IMR-90 (cell line): ENCODE measurements around the gene CDCA7. TPM values are rescaled to one million over a fixed set of nuclear protein-coding genes. Genes with fewer than 3 reads are reported as not detected.

Source experiments
- ATAC-seq: fragments of 200-7000 bp; cut with Tn5 transposase; 2 replicates; pipeline ENCODE4 v1.9.1; 2020; ENCODE audit warnings: low read depth, mild to moderate bottlenecking, moderate library complexity
- BruUV-seq: library from RNA; stranded (reverse); fragments of 400-500 nt; replicated peaks from 2 replicates; lab custom pipeline; 2021; lab: Mats Ljungman, UMichigan
- CTCF ChIA-PET: fragments of 300-600 bp; formaldehyde crosslinking; extraction: SDS; loops from one replicate; lab custom pipeline; 2021; ENCODE audit warnings: antibody characterized with exemption; lab: Yijun Ruan, JAX
- POLR2A ChIA-PET: fragments of 300-600 bp; sonication (Branson Sonifier 250); formaldehyde crosslinking; loops from one replicate; lab custom pipeline; 2022; ENCODE audit warnings: antibody characterized with exemption; ENCODE audit not compliant: unreplicated experiment; lab: Charles Lee
- DNase-seq: peaks from one replicate; pipeline ENCODE4 v3.0.0; 2013
- H2AFZ ChIP-seq: replicated peaks from 2 replicates; pipeline ENCODE3; 2013; ENCODE audit warnings: low read length, mild to moderate bottlenecking; ENCODE audit not compliant: poor library complexity
- H2AK5ac ChIP-seq: 2 replicates; pipeline ENCODE4 v1.6.1; 2013; ENCODE audit warnings: low read depth, low read length, inconsistent platforms
- H2AK9ac ChIP-seq: replicated peaks from 2 replicates; pipeline ENCODE3; 2013; ENCODE audit warnings: mild to moderate bottlenecking, low read depth, low read length, moderate library complexity; ENCODE audit not compliant: poor library complexity
- H2BK120ac ChIP-seq: 2 replicates; pipeline ENCODE4 v1.6.1; 2013; ENCODE audit warnings: low read depth, low read length, inconsistent platforms
- H2BK15ac ChIP-seq: 3 replicates; pipeline ENCODE4 v1.6.1; 2013; ENCODE audit warnings: low read depth, low read length, inconsistent platforms
- H2BK20ac ChIP-seq: 2 replicates; pipeline ENCODE4 v1.6.1; 2013; ENCODE audit warnings: low read depth, mild to moderate bottlenecking, inconsistent platforms, low read length, moderate library complexity
- H2BK5ac ChIP-seq: 2 replicates; pipeline ENCODE4 v1.6.1; 2013; ENCODE audit warnings: mild to moderate bottlenecking, low read depth, low read length, inconsistent platforms; ENCODE audit not compliant: poor library complexity, severe bottlenecking
- H3K14ac ChIP-seq: replicated peaks from 2 replicates; pipeline ENCODE4 v1.6.1; 2013; ENCODE audit warnings: low read depth, low read length, inconsistent platforms
- H3K18ac ChIP-seq: 2 replicates; pipeline ENCODE4 v1.6.1; 2013; ENCODE audit warnings: low read depth, low read length, control low read depth
- H3K23ac ChIP-seq: 2 replicates; pipeline ENCODE4 v1.6.1; 2013; ENCODE audit warnings: low read depth, low read length, inconsistent platforms
- H3K27ac ChIP-seq: 2 replicates; pipeline ENCODE4 v1.5.1; 2013; ENCODE audit warnings: mild to moderate bottlenecking, control low read depth, low read length; ENCODE audit not compliant: insufficient read depth
- H3K27me3 ChIP-seq: 2 replicates; pipeline ENCODE4 v1.6.1; 2013; ENCODE audit warnings: low read length; ENCODE audit not compliant: control insufficient read depth, insufficient read depth
- H3K36me3 ChIP-seq: 2 replicates; pipeline ENCODE4 v1.6.1; 2013; ENCODE audit warnings: low read length, mixed read lengths; ENCODE audit not compliant: control insufficient read depth, insufficient read depth
- H3K4ac ChIP-seq: 2 replicates; pipeline ENCODE4 v1.6.1; 2013; ENCODE audit warnings: low read depth, low read length, inconsistent platforms
- H3K4me1 ChIP-seq: 2 replicates; pipeline ENCODE4 v1.6.1; 2013; ENCODE audit warnings: low read length, mixed read lengths; ENCODE audit not compliant: control insufficient read depth, insufficient read depth
- H3K4me2 ChIP-seq: 2 replicates; pipeline ENCODE4 v1.6.1; 2013; ENCODE audit warnings: low read depth, mild to moderate bottlenecking, control low read depth, low read length, moderate library complexity
- H3K4me3 ChIP-seq: 2 replicates; pipeline ENCODE4 v1.5.1; 2013; ENCODE audit warnings: low read depth, mild to moderate bottlenecking, control low read depth, low read length, moderate library complexity; ENCODE audit not compliant: insufficient read depth
- H3K56ac ChIP-seq: 2 replicates; pipeline ENCODE4 v1.6.1; 2013; ENCODE audit warnings: low read length, inconsistent platforms; ENCODE audit not compliant: insufficient read depth; ENCODE audit errors: extremely low read depth
- H3K79me1 ChIP-seq, 2 experiments: 2 replicates each; pipeline ENCODE4 v1.6.1; 2013; ENCODE audit warnings: low read length in 2 of 2, inconsistent platforms in 1 of 2, low read depth in 1 of 2
- H3K9ac ChIP-seq: 2 replicates; pipeline ENCODE4 v1.6.1; 2013; ENCODE audit warnings: low read depth, low read length, control low read depth
- H3K9me1 ChIP-seq: 2 replicates; pipeline ENCODE4 v1.6.1; 2013; ENCODE audit warnings: low read length, inconsistent platforms; ENCODE audit not compliant: insufficient read depth
- H3K9me3 ChIP-seq: 2 replicates; pipeline ENCODE4 v1.6.1; 2013; ENCODE audit warnings: low read length; ENCODE audit not compliant: control insufficient read depth, insufficient read depth
- H4K20me1 ChIP-seq: 2 replicates; pipeline ENCODE4 v1.6.1; 2013; ENCODE audit warnings: low read length, inconsistent platforms; ENCODE audit not compliant: insufficient read depth
- H4K5ac ChIP-seq: 2 replicates; pipeline ENCODE4 v1.6.1; 2013; ENCODE audit warnings: mild to moderate bottlenecking, low read depth, low read length, control low read depth
- H4K8ac ChIP-seq, 2 experiments: 2 replicates each; pipeline ENCODE4 v1.6.1; 2013; ENCODE audit warnings: low read depth in 2 of 2, low read length in 2 of 2, control low read depth in 1 of 2, inconsistent platforms in 1 of 2
- H4K91ac ChIP-seq: 2 replicates; pipeline ENCODE4 v1.6.1; 2013; ENCODE audit warnings: low read depth, low read length, inconsistent platforms; ENCODE audit not compliant: insufficient read depth
- BHLHE40 ChIP-seq: fragments of 150-350 bp; IDR thresholded peaks from 2 replicates; pipeline ENCODE4 v1.6.1; 2016; ENCODE audit warnings: mild to moderate bottlenecking, low read depth, low read length
- CEBPB ChIP-seq: IDR thresholded peaks from 2 replicates; pipeline ENCODE4 v1.6.1; 2012; ENCODE audit warnings: low read depth, low read length, improper control_type of control experiment
- CHD1 ChIP-seq: IDR thresholded peaks from 2 replicates; pipeline ENCODE4 v1.6.1; 2012; ENCODE audit warnings: low read depth, low read length, improper control_type of control experiment
- ELK1 ChIP-seq: fragments of 150-350 bp; IDR thresholded peaks from 2 replicates; pipeline ENCODE4 v1.6.1; 2016; ENCODE audit warnings: low read depth, mild to moderate bottlenecking, low read length, moderate library complexity, borderline replicate concordance
- MAFK ChIP-seq: IDR thresholded peaks from 2 replicates; pipeline ENCODE4 v1.6.1; 2012; ENCODE audit warnings: low read depth, low read length, improper control_type of control experiment
- MXI1 ChIP-seq: IDR thresholded peaks from 2 replicates; pipeline ENCODE4 v1.6.1; 2012; ENCODE audit warnings: low read depth, mild to moderate bottlenecking, low read length, moderate library complexity, borderline replicate concordance
- WGBS, 2 experiments: methylation state at CpG; one replicate each; pipeline versions ENCODE4 v1.1.5 to v1.1.7; 2013; ENCODE audit warnings: missing lambda C conversion rate in 2 of 2; ENCODE audit not compliant: insufficient read length in 1 of 2; ENCODE audit errors: extremely low coverage in 2 of 2; 5-methylcytosine and 5-hydroxymethylcytosine counted together
- dilution Hi-C: fragments of 300-500 bp; cut with HindIII; formaldehyde crosslinking; loops from one replicate; pipeline ENCODE4 v1.14.3; 2018; ENCODE audit warnings: low sequenced_read_pairs; ENCODE audit not compliant: unreplicated experiment
- in situ Hi-C: fragments of 300-500 bp; cut with MboI; formaldehyde crosslinking; loops from 3 replicates; pipeline ENCODE4 v1.14.3; 2019; ENCODE audit warnings: low sequenced_read_pairs, inconsistent platforms, mixed read lengths
- intact Hi-C: fragments of 100-400 bp; cut with micrococcal nuclease; formaldehyde crosslinking; loops from 2 replicates; pipeline ENCODE4 v1.10.0; 2022
- polyA plus RNA-seq, 3 experiments: library from polyadenylated mRNA; depleted of rRNA; stranded (reverse); fragments of >200 nt; gene quantifications; 2 replicates each; pipeline ENCODE4 v1.2.3, GENCODE V29; 2012; ENCODE audit warnings: low replicate concordance in 1 of 3
- total RNA-seq: library from RNA; depleted of rRNA; stranded (reverse); fragments of >200 nt; gene quantifications from 2 replicates; pipeline ENCODE4 v1.2.3, GENCODE V29; 2012

The CDCA7 gene
- total and polyA plus RNA-seq, 2 of the 4 experiments (the other 2 are of a cell fraction), result 12.0 to 18.7 TPM

GRCh38 chr2:173339807-173340206 is 14.9 kb upstream of the CDCA7 start:
- ChIA-PET CTCF (no interaction called here), POLR2A (no interaction called here)
- Histone ChIP-seq H3K4ac (no peak overlapping the region), H3K56ac (no peak overlapping the region), H3K18ac (no peak overlapping the region), H2BK15ac (no peak overlapping the region), H3K9me1 (no peaks in the 10 kb centered on the region), H2AK5ac (no peak overlapping the region), H3K27me3 (peaks cover 1% of the 10 kb centered on the region), H4K91ac (no peak overlapping the region), H3K27ac (no peak overlapping the region), H2AFZ (no peak overlapping the region), H4K5ac (no peak overlapping the region), H2AK9ac (no peak overlapping the region), H3K9me3 (no peaks in the 10 kb centered on the region), H4K8ac (no peak overlapping the region), H3K14ac (no peak overlapping the region), H4K20me1 (no peaks in the 10 kb centered on the region), H3K79me1 (no peaks in the 10 kb centered on the region), H3K4me3 (no peak overlapping the region), H3K36me3 (no peaks in the 10 kb centered on the region), H2BK120ac (no peak overlapping the region), H3K4me2 (no peak overlapping the region), H3K9ac (no peak overlapping the region), H3K4me1 (no peaks in the 10 kb centered on the region), H2BK20ac (no peak overlapping the region), H2BK5ac (no peak overlapping the region), H3K23ac (no peak overlapping the region)
- intact Hi-C loops, result no loop called here
- no TSS peak for BruUV-seq
- ATAC-seq (no peak), DNase-seq (no peak)
- in situ Hi-C loops, result no loop called here
- no peak for TF ChIP-seq CHD1
- no peak for TF ChIP-seq BHLHE40
- no peak for TF ChIP-seq CEBPB
- no peak for TF ChIP-seq ELK1
- TF ChIP-seq MXI1, result no peak
- TF ChIP-seq MAFK, result no peak
- dilution Hi-C loops, result no loop called here
- 76% methylated on average over 2 of the region's 8 CpGs; no CpG with 5 or more reads in 1 of the 2 experiments for WGBS, 2 experiments
